C4-2B (cell line): Measurements from ENCODE around the gene AFAP1.

Experiments used
- CTCF ChIP-seq: fragments of 450-650 bp; conservative IDR thresholded peaks from 2 replicates; pipeline ENCODE4 v1.5.1; 2017; ENCODE audit warnings: mild to moderate bottlenecking
- ZFX ChIP-seq: fragments of 450-650 bp; IDR thresholded peaks from 2 replicates; pipeline ENCODE4 v1.6.1; 2017

DNA sequence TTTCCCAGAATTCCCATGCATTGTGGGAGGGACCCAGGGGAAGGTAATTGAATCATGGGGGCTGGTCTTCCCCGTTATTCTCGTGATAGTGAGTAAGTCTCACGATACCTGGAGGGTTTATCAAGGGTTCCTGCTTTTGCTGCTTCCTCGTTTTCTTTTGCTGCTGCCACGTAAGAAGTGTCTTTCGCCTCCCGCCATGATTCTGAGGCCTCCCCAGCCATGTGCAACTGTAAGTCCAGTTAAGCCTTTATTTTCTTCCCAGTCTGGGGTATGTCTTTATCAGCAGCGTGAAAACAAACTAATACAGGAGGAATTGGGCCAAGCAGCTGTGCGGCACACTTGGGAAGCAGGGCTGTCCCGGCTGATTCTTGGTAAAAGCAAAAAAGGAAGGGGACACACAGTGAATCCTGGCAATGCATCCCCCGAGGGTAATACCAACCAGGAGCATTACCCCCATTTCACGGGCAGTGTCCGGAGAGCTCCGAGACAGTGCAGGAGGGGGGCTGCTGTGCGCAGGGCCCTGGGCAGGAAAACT, 185.7 kb downstream of the AFAP1 start:
- TF ChIP-seq CTCF (no peak), ZFX (no peak)
